ENCODE measurements around the gene DNM1. TPM values are rescaled to one million over a fixed set of nuclear protein-coding genes. Genes with fewer than 3 reads are reported as not detected.
"Not testable (repeated sequence)": the region's sequence is repeated elsewhere in the genome, so short reads cannot be mapped to it uniquely, and the experiment has no call there.

Gene DNM1
- total RNA-seq, 2 donors from 2014 or later = 19.0 to 46.5 TPM

DNA sequence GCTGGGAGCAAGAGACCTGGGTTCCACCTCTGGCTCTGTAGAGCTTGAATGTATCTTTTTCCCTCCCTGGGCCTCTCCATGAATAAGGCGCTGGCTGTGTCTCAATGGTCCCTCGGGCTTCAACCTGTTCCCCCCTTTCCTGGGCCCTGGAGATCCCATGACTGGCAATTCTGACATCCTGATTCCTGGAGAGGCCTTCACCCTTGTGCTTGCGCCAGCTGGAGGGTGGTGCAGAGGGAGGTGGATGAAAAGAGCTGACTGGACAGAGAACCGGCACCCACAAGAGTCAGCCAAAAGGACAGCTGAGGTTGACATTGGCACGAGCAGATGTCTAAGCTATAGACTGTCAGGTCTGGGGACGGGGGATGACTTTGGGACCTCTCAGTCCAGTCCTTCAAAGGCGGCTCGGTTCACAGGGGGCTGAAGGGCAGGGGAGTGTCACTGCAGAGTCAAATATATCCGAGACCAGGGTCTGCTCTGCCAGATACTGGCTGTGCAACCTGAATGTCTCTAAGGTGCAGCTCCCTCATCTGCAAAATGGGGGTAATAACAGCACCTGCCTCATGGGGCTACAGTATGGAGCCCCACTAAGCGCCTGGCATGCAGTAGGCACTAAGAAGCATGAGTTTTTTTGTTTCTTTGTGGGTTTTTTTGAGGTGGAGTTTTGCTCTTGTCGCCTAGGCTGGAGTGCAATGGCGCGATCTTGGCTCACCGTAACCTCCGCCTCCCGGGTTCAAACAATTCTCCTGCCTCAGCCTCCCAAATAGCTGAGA lies 13.8 kb downstream of the DNM1 start:
- intact Hi-C loops (cut with DNase I) = no loop called here
- no peak for DNase-seq (ENCODE audit: low spot score)

DNA sequence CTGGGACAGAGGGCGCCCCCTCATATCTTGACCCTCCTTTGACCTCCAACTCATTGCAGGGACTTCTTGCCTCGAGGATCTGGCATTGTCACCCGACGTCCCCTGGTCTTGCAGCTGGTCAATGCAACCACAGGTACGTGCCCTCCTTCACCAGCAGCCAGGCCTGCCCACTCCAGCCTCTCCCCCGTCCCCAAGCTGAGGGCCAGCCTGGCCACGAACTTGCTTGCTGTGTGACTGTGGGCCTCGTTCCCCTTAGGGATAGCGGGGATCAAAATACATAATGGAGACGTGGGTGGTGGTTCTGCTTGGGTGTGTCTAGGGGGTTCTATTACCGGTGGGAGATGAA lies 15.0 kb downstream of the DNM1 start:
- intact Hi-C loops (cut with DNase I) = no loop called here
- no peak for DNase-seq (ENCODE audit: low spot score)

- DNase-seq (ENCODE audit: low spot score) = peak; percentile 98
- intact Hi-C loops (cut with DNase I) = no loop called here
These were observed 15.6 kb downstream of the DNM1 start for GRCh38 chr9:128218518-128219389.

DNA sequence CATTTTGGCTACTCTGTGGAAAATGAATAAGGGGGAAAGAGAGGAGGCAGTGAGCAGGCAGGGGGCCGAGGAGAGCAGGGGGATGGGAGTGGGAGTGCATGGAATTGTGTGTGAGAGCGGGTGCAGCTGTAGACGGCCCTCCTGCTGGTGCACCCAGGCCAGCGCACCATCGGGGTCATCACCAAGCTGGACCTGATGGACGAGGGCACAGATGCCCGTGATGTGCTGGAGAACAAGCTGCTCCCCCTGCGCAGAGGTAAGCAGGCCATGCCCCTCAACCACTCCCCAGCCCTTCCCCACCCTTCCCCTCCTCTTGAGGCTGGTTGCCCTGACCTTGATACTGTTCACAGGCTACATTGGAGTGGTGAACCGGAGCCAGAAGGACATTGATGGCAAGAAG lies 16.7 kb downstream of the DNM1 start:
- intact Hi-C loops (cut with DNase I) = no loop called here
- peak; percentile 71 for DNase-seq (ENCODE audit: low spot score)

DNA sequence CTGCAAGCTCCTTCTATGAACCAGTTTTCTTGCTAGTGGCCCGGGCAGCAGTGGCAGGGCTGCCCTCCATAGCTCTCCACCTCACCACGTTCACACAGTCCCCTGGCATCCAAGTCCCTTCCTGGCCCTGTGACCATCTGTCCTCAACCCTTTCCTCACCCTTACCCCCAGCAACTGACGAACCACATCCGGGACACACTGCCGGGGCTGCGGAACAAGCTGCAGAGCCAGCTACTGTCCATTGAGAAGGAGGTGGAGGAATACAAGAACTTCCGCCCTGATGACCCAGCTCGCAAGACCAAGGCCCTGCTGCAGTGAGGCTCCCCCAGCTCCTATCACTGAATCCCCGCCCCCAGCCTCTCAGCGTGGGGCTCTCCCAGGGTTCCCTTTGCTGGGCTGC lies 18.8 kb downstream of the DNM1 start:
- intact Hi-C loops (cut with DNase I) = no loop called here
- DNase-seq (ENCODE audit: low spot score) = no peak

- DNase-seq (ENCODE audit: low spot score) = no peak
- intact Hi-C loops (cut with DNase I) = no loop called here
These were observed 19.9 kb downstream of the DNM1 start for GRCh38 chr9:128222880-128223670.

DNA sequence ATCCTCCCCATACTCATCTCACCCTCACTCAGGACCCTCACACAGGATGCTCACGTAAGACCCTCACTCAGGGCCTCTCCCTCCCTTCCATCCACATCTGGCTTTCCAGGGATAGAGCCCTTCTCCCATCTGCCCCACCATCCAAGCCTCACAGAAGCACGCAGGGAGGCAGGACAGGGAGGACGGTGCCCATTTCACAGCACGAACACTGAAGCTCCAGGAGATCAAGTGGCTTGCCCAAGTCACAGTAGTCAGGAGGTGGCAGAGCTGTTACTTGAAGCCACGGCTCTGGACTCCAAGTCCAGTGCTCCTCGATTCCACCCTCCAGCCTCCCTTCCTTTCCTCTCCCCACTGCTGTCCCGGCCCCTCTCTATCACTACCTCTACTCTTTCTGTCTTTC lies 21.7 kb downstream of the DNM1 start:
- DNase-seq (ENCODE audit: low spot score) = no peak
- intact Hi-C loops (cut with DNase I) = no loop called here

- intact Hi-C loops (cut with DNase I) = no loop called here
- DNase-seq (ENCODE audit: low spot score) = no peak
These were observed 22.7 kb downstream of the DNM1 start for GRCh38 chr9:128225770-128226411.

- intact Hi-C loops (cut with DNase I) = no loop called here
- DNase-seq (ENCODE audit: low spot score) = no peak
These were observed 23.2 kb downstream of the DNM1 start for GRCh38 chr9:128226412-128226801.

- DNase-seq (ENCODE audit: low spot score); intact Hi-C loops (cut with DNase I): not testable (repeated sequence)
These were observed 27.7 kb downstream of the DNM1 start for GRCh38 chr9:128230897-128231296.

- intact Hi-C loops (cut with DNase I) = no loop called here
- peak; percentile 90 for DNase-seq (ENCODE audit: low spot score)
These were observed 28.7 kb downstream of the DNM1 start for GRCh38 chr9:128231638-128232527.

GRCh38 chr9:128232528-128233428 lies 29.6 kb downstream of the DNM1 start:
- intact Hi-C loops (cut with DNase I) = no loop called here
- DNase-seq (ENCODE audit: low spot score) = no peak

- no peak for DNase-seq (ENCODE audit: low spot score)
- intact Hi-C loops (cut with DNase I) = no loop called here
These were observed 30.7 kb downstream of the DNM1 start for GRCh38 chr9:128233817-128234406.

DNA sequence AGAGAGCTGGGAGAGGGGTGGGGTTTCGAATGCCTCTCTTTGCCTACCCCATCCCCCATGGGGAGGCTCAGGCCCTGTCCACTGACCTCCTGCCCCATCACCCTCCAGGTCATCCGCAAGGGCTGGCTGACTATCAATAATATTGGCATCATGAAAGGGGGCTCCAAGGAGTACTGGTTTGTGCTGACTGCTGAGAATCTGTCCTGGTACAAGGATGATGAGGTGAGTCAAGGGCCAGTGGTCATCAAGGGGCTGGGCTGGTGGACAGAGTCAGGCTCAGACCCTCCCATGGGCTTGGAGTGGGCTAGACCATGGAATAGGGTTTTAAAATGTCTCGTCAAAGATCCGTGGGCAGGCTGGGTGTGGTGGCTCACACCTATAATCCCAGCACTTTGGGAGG lies 38.9 kb downstream of the DNM1 start:
- DNase-seq (ENCODE audit: low spot score) = no peak
- intact Hi-C loops (cut with DNase I) = no loop called here

DNA sequence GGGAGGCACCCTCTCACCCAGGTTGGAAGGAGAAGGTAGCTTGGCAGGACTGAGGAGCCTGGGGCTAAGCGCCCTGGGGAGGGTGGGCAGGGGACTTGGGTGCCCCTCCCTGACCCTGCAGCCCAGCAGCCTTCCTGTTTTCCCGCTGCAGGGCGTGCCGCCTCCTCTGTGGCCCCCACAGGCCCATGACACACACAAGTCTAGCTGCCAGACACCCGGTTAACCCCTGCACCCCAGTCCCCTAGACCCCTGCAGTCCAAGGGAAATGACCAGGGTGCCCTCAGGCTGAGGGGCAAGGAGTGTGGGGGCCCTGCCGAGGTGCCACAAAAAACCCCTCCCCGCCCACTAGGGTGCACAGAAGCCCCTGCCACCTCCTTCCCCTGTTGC lies 39.6 kb downstream of the DNM1 start:
- intact Hi-C loops (cut with DNase I) = no loop called here
- DNase-seq (ENCODE audit: low spot score) = no peak

DNA sequence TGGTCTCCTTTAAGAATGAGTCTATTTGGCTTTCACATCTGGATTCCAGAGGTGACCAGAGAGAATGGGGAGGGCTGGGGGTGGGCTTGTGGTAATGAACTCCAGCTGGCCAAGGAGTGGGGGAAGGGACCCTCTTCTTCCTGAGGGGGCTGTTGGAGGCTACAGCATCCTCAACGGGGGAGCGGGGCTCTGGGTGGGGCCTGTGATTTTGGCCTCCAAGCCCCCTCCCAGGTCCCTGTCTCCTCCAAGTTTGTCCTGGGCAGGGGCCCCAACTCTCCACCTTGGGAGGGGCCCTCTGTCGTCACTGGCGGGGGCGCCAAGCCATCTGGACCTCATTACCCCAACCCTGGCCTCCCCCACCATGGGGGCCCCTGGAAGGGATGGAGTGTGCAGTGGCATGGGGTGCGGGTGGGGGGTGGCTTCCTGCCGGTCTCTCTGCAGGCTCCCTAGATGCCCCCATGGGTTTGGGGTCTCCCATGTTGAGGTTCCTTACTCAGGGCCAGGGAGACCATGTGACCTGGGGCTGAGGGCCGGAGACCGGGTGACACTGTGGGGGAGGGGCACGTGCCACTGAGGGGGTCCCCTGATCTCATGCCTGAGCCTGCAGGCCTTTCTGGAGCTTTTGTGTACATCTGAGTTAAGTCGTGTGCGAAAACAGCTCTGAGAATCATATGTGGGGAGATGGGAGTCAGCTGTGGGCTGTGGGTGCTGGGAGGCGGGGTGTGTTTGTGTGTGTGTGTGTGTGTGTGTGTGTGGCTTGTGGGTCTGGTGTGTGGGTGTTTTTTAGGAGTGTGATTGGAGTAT lies 40.2 kb downstream of the DNM1 start:
- DNase-seq (ENCODE audit: low spot score) = no peak
- intact Hi-C loops (cut with DNase I) = no loop called here
